ENCODE measurements around the gene IL31RA.
"Not testable (repeated sequence)": the region's sequence is repeated elsewhere in the genome, so short reads cannot be mapped to it uniquely, and the experiment has no call there.

Gene IL31RA

GRCh38 chr5:55850839-55851674 lies at the start of gene IL31RA:
IL31RA (plus strand) TSS chr5:55851357; CDS start chr5:55851571, 214 bp downstream.
- no peak for DNase-seq

GRCh38 chr5:55808814-55809213 lies 42.3 kb upstream of the IL31RA start:
- DNase-seq, result not testable (repeated sequence)

DNA sequence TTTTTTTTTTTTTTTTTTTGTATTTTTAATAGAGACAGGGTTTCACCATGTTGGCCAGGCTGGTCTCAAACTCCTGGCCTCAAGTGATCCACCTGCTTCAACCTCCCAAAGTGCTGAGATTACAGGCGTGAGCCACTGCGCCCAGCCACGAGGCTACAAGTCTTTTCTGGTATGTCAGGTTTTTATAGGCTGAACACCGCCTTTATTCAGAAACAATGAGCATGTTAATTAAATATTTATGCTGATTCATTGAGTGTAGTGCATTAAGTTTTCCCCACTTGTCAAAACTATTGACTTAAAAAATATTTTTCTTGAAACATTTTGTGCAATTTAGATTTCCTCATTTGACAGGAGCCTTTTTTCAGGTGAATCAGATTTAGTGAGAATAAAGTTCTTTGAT lies 35.2 kb upstream of the IL31RA start:
- not testable (repeated sequence) for DNase-seq

- DNase-seq, result no peak
These were observed 34.8 kb upstream of the IL31RA start for GRCh38 chr5:55816342-55816741.

DNA sequence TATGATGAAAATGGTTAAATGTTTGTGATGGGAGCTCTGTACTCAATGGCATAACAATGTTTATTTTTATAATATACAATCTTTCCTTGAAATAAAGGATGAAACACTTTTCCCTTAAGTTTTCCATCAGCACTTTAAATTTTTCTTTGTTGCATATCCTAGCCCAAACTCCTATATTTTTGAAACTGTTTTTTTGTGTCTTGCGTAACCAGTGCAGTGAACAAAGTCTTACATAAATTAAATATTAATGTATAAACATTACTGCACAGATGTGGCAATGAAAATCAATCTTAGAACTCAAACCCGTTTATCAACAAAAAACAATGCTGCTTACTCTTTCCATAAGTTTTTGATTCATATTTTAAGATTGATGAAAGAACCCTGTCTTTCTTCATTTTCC lies 34.1 kb upstream of the IL31RA start:
- no peak for DNase-seq

DNA sequence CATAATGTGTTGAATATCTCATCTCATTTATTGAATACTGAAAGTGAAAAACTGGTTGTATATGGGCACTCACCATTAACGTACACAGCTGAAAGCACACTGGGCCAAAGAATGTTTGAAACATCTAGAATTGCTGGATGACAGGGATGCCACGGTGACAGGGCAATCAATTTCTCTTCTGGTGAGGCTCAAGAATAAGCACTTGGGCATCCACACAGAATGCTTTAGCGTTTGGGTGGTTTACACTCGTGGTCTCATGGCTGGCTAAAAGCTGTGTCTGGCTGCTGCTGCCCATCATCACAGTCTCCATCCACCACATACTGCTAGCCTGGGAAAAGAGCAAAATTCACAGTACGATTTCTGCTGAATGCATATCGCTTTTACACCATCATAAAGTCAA lies 30.7 kb upstream of the IL31RA start:
- no peak for DNase-seq

- peak; percentile 18 for DNase-seq
These were observed 29.2 kb upstream of the IL31RA start for GRCh38 chr5:55821731-55822512.

DNA sequence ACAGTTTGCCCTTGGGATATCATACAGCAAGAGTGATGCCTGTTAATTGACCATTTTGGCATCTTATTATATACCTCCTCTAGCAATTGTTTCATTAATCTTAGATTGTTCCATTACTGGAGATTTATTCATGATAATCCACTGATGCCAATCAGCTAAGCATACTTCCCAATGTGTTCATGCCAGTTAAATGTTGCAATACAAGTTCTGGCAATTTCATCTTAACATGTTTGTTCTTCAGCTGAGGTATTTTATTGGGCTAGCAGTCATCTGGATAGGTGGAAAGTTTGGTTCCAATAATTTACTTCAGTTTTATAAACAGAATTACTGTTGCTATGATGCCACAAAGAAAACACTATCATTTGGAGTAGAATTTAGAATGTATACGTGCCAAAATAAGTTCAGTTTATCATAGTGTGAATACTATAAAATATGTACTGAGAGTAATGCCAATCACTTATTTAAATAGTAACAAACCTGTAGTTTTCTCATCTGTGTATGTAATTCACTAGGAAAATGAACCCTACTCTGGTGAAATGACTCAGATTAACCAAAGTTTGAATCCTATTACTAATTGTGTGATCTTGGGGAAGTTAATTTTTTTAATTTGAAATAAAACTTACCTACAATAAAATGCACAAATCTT lies 27.9 kb upstream of the IL31RA start:
- DNase-seq, result no peak

DNA sequence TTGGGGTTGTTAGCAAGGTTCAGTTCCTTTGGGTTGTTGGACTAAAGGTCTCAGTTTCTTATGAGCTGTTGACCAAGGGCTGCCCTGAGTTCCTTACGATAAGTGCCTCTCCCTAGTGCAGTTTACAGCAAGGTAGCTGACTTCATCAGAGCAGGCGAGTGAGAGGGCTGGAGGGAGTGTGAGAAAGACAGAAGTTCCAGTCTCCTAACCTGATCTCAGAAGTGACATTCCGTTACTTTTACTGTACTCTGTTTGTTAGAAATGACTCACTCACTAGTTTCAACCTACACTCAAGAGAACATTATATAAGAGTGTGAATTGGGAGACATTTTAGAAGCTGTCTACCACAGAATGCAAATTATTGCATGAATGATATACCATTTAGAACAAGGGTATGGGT lies 21.2 kb upstream of the IL31RA start:
- peak; percentile 6 for DNase-seq

- no peak for DNase-seq
These were observed 18.7 kb upstream of the IL31RA start for GRCh38 chr5:55832446-55832845.

- DNase-seq, result no peak
These were observed 15.0 kb upstream of the IL31RA start for GRCh38 chr5:55836191-55836590.

DNA sequence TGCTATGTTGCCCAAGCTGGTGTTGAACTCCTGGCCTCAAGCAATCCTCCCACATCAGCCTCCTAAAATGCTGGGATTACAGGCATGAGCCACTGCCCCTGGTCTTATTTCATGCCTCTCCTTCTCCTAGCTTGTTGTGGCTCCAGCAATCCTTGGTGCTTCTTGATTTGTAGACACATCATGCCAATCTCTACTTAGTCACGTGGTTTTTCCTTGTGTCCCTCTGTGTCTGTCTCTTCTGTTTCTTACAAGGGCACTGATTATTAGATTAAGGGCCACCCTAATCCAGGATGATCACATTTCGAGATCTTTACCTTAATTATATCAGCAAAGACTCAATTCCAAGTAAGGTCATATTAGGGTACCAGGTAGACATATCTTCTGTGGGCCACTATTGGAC lies 9.2 kb upstream of the IL31RA start:
- DNase-seq, result no peak

DNA sequence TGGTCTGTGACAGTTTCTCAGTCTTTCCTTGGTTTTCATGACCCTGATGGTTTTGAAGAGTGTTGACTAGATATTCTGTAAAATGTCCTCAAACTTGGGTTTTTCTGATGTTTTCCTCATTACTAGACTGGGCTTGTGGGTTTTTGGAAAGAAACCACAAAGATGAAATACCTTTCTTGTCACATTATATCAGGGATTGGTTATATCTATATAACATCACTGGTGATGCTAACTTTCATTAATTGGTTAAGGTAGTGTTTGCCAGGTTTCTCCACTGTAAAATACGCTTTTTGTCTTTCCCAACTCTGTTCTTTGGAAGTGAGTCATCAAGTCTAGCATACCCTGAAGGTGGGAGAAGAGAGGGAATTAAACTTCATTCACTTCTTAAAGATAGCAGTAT lies 3.3 kb upstream of the IL31RA start:
- no peak for DNase-seq

- no peak for DNase-seq
These were observed 2.4 kb upstream of the IL31RA start for GRCh38 chr5:55848783-55849182.

DNA sequence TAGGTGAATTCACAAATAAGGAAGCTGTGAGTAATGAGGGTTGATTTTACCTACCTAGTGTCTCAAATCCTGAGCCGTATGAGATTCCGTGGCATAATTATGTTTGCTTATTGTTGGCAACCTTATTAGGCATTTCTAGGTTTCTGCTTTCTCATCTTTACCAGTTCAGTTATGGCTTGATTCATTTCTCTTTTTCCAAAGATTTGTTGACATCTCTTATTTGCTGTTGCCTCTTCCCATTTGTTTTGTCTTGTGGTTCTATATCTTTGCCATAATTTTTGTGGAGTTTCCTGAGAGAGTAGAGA lies 470 bp downstream of the IL31RA start:
- no peak for DNase-seq

GRCh38 chr5:55852503-55852902 lies 1.3 kb downstream of the IL31RA start:
- DNase-seq, result no peak

GRCh38 chr5:55853041-55853670 lies 2.0 kb downstream of the IL31RA start:
- DNase-seq, result no peak

DNA sequence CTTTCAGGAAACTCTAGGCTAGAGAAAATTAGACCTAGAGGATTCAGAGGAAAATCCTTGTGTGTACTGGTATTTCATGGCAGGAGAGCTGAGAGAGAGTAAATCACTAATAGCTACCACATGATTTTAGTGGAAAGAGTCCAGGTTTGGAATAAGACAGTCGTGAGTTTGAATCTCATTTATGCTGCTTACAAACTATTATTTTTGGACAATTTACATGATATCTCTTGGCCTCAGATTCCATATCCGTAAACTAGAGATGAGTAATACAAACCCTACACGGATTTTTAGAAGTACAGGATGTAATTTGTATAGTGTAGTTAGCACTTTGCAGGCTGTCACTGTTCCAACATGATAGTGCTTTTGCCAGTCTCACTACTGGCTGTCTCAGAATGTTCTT lies 2.7 kb downstream of the IL31RA start:
- DNase-seq, result no peak

- no peak for DNase-seq
These were observed 4.4 kb downstream of the IL31RA start for GRCh38 chr5:55855509-55855908.

DNA sequence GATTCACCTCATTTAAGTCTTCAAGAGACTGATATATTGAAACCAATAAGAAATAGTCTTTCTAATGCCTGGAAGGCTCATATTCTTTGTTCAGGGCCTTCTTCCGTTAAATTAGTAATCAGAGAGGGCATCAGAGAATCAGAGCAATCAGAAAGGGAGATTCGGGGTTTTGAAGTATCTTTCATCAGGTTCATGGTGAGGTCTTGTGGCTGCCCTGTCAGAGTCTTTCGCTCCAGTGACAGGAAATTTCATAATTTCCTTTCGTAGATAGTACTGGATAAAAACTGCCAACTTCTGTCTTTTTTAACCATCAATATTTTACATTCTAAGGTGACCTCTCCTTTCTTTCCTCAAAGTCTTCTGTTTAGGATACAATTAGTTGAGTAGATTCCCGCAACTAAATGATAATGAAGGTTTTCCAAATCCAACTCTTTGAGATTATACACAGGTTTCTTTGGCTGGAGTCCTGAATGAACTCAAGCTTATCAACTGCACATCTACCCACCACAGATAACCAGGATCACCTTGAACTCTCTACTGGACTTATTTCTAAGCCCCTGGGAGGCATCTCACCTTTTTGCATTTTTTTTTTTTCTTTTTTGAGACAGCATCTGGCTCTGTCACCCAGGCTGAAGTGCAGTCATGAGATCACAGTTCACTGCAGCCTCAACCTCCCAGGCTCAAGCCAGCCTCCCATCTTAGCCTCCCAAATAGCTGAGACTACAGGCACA lies 5.5 kb downstream of the IL31RA start:
- peak; percentile 33 for DNase-seq

DNA sequence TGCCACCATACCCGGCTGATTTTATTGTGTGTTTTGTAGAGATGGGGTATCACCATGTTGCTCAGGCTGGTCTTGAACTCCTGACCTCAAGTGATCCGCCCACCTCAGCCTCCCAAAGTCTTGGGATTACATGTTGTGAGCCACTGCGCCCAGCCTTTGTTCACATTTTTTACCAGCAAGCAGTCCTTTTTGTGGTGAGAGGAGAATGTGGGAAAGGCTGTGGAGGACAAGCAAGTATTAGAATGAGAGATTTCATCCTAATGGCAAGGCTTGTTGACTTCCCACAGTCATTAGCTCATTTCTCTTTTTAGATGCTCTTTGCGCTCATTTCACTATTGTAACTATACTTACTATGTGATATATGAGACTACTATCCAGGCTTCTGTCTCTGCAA lies 6.1 kb downstream of the IL31RA start:
- no peak for DNase-seq

DNA sequence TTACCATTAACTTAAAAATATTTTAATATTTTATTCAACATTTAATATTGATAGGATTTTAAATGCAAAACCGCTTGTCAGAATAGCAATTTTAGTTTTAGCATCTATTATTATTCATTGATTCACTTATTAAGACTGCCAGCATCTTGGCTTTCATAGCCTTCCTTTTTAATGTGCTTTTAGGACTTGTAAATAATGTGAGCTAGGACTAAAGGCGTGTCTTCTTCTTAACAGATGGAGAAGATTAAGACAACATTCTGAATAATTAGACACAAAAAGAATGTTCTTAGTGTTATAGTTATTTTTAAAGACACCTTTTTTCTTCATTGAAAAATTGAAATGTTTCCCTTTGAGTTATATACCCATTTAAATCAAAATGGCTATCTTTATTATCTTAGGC lies 6.9 kb downstream of the IL31RA start:
- DNase-seq, result no peak

DNA sequence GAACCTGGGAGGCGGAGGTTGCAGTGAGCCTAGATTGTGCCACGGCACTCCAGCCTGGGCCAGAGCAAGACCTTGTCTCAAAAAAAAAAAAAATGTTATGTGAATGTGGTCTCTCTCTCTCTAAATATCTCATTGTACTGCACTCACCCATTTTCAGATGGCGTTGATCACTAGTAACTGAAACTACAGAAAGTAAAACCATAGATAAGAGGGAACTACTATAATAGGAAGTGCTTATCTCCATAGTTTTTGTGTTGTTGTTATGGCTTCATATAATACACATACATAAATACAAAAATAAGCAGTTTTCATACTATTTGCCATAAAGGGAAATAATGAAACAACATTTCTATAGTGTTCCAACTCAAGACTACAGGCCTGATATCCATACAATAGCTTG lies 9.1 kb downstream of the IL31RA start:
- DNase-seq, result no peak

Data from stimulated activated CD4-positive, alpha-beta T cell treated with anti-CD3 and anti-CD28 coated beads, Interleukin-15, amount 100 ng/mL, for 24 hours (primary cell).